Osteoblast (primary cell): ENCODE measurements around the gene DSP. TPM values are rescaled to one million over a fixed set of nuclear protein-coding genes. Genes with fewer than 3 reads are reported as not detected.

Experiments used
- DNase-seq: peaks from one replicate; pipeline ENCODE4 v3.0.0; 2011; ENCODE audit warnings: low spot score, mixed read lengths; ENCODE audit not compliant: insufficient read length; ENCODE audit errors: missing footprints
- H2AFZ ChIP-seq: 2 replicates; pipeline ENCODE4 v1.6.0; 2011; ENCODE audit warnings: mild to moderate bottlenecking, low read length
- H3K27ac ChIP-seq: 2 replicates; pipeline ENCODE4 v1.5.1; 2011; ENCODE audit warnings: mild to moderate bottlenecking, low read depth, low read length, moderate library complexity
- H3K27me3 ChIP-seq: 2 replicates; pipeline ENCODE4 v1.6.0; 2012; ENCODE audit warnings: mild to moderate bottlenecking, control low read depth, inconsistent platforms, low read length, moderate library complexity; ENCODE audit not compliant: insufficient read depth
- H3K36me3 ChIP-seq: 2 replicates; pipeline ENCODE4 v1.5.1; 2011; ENCODE audit warnings: mild to moderate bottlenecking, low read length, control low read depth, moderate library complexity; ENCODE audit not compliant: insufficient read depth
- H3K4me1 ChIP-seq: 2 replicates; pipeline ENCODE4 v1.5.1; 2011; ENCODE audit warnings: mild to moderate bottlenecking, low read length, control low read depth, moderate library complexity; ENCODE audit not compliant: insufficient read depth
- H3K4me2 ChIP-seq: 2 replicates; pipeline ENCODE4 v1.6.0; 2011; ENCODE audit warnings: mild to moderate bottlenecking, low read length; ENCODE audit not compliant: insufficient read depth
- H3K4me3 ChIP-seq: fragments of 200-600 bp; sonication (generic); 3 replicates; pipeline ENCODE4 v1.5.1; 2012; ENCODE audit warnings: mild to moderate bottlenecking, low read length, inconsistent platforms; ENCODE audit not compliant: insufficient read depth
- H3K79me2 ChIP-seq: 2 replicates; pipeline ENCODE4 v1.6.0; 2012; ENCODE audit warnings: mild to moderate bottlenecking, low read length, control low read depth, inconsistent platforms; ENCODE audit not compliant: insufficient read depth
- H3K9me3 ChIP-seq: 2 replicates; pipeline ENCODE4 v1.5.1; 2011; ENCODE audit warnings: low read depth, low read length, control low read depth
- H4K20me1 ChIP-seq: 2 replicates; pipeline ENCODE4 v1.6.0; 2012; ENCODE audit warnings: mild to moderate bottlenecking, low read length, control low read depth; ENCODE audit not compliant: insufficient read depth
- total RNA-seq: library from RNA; depleted of rRNA; stranded (reverse); fragments of >200 nt; gene quantifications from 2 replicates; pipeline ENCODE4 v1.2.3, GENCODE V29; 2012
- TF ChIP-seq, protein P1 (sequence below): IDR thresholded peaks from 2 replicates; pipeline ENCODE4 v1.5.1; 2011; ENCODE audit warnings: mild to moderate bottlenecking, low read depth, low read length, moderate library complexity; ENCODE audit errors: extremely low read depth

The DSP gene
- total RNA-seq, 1 donor, result 84.0 TPM

DNA sequence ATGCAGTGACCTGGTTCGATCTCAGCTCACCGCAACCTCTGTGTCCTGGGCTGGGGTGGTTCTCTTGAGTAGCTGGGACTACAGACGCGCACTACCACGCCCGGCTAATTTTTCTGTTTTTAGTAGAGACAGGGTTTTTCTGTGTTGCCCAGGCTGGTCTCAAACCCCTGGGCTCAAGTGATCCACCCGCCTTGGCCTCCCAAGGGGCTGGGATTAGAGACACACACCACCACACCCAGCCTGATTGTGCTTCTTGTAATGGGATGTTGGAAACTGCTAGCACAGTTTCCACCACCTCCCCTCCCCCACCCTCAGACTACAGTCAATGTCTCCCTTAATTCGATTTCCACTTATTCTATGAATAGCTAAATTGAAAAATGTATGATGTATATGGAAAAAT lies 22.6 kb upstream of the DSP start:
- Histone ChIP-seq H3K27ac (no peak overlapping the region), H3K4me3 (no peak overlapping the region), H3K36me3 (no peaks in the 10 kb centered on the region), H3K9me3 (no peaks in the 10 kb centered on the region), H3K27me3 (no peaks in the 10 kb centered on the region), H3K4me2 (no peak overlapping the region), H4K20me1 (no peaks in the 10 kb centered on the region), H2AFZ (no peak overlapping the region), H3K79me2 (no peaks in the 10 kb centered on the region), H3K4me1 (no peaks in the 10 kb centered on the region)
- DNase-seq, result no peak
- TF ChIP-seq, protein P1, sequence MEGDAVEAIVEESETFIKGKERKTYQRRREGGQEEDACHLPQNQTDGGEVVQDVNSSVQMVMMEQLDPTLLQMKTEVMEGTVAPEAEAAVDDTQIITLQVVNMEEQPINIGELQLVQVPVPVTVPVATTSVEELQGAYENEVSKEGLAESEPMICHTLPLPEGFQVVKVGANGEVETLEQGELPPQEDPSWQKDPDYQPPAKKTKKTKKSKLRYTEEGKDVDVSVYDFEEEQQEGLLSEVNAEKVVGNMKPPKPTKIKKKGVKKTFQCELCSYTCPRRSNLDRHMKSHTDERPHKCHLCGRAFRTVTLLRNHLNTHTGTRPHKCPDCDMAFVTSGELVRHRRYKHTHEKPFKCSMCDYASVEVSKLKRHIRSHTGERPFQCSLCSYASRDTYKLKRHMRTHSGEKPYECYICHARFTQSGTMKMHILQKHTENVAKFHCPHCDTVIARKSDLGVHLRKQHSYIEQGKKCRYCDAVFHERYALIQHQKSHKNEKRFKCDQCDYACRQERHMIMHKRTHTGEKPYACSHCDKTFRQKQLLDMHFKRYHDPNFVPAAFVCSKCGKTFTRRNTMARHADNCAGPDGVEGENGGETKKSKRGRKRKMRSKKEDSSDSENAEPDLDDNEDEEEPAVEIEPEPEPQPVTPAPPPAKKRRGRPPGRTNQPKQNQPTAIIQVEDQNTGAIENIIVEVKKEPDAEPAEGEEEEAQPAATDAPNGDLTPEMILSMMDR, result no peak

DNA sequence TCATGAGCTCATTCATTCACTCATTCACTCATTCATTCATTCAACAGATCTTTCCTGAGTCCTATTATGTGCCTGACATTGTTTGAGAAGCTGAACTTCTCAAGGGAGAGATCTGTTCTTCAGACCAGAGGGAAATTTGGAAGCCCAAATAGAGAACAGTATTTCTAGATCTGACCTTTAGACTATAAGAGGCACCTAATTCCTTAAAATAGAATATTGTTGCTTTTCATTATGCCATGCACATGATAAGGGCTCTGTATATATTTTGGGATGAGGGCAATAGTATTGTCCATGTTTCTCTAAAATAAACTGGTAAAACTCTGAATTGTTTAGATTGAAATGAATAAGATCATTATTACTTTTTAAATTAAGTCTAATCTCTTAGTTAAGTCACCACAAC lies 18.6 kb upstream of the DSP start:
- H3K27me3 ChIP-seq, result no peaks in the 10 kb centered on the region
- H3K27ac ChIP-seq, result no peak overlapping the region
- no peaks in the 10 kb centered on the region for H3K79me2 ChIP-seq
- no peak overlapping the region for H3K4me2 ChIP-seq
- H4K20me1 ChIP-seq, result no peaks in the 10 kb centered on the region
- H3K36me3 ChIP-seq, result no peaks in the 10 kb centered on the region
- no peak overlapping the region for H2AFZ ChIP-seq
- H3K9me3 ChIP-seq, result no peaks in the 10 kb centered on the region
- TF ChIP-seq, protein P1, result no peak
- H3K4me1 ChIP-seq, result peaks cover 10% of the 10 kb centered on the region
- no peak for DNase-seq
- no peak overlapping the region for H3K4me3 ChIP-seq

DNA sequence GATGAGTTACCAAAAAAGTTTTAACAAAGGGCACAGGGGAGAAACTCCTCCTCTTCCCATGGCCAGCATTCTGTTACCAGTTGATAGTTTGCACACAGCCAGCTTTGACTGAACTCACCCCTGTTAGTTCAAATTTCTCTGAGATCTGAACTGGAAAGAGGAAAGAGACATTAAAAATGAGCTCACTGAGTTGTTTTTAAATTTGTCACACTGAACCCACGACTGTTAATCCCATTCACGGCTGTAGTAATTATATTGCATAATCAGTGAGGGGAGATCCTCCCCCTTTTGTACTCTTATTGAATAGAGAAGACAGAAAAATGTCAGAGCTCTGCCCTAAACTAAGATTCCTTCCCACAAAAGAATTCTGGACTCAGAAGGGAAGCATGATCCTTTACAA lies 17.5 kb upstream of the DSP start:
- DNase-seq, result no peak
- no peaks in the 10 kb centered on the region for H3K79me2 ChIP-seq
- H3K4me1 ChIP-seq, result peaks cover 19% of the 10 kb centered on the region
- H3K27ac ChIP-seq, result no peak overlapping the region
- H3K4me3 ChIP-seq, result no peak overlapping the region
- H3K4me2 ChIP-seq, result no peak overlapping the region
- H3K27me3 ChIP-seq, result no peaks in the 10 kb centered on the region
- no peaks in the 10 kb centered on the region for H3K9me3 ChIP-seq
- no peak overlapping the region for H2AFZ ChIP-seq
- no peaks in the 10 kb centered on the region for H3K36me3 ChIP-seq
- TF ChIP-seq, protein P1, result no peak
- no peaks in the 10 kb centered on the region for H4K20me1 ChIP-seq

DNA sequence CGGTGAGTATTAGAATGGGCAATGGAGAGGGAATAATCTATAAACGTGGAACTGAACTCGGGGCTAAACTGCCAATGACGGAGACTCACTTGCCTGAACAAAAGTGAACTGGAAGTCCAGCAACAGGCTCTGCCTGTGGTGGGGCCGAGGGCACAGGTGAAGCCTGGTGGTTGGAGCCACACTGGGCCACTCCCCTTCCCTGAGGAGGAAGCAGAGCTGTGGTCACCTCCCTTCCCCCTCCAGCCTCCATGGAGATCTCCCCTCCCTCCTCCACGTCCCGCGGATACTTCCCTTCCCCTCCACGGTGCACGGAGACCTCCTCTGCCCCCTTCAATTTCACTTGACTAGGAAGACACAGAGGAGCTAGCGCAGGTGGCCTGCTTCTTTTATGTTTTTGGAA lies 14.7 kb upstream of the DSP start:
- Histone ChIP-seq H3K36me3 (no peaks in the 10 kb centered on the region), H3K79me2 (no peaks in the 10 kb centered on the region), H3K4me3 (no peak overlapping the region), H3K27me3 (no peaks in the 10 kb centered on the region), H3K9me3 (no peaks in the 10 kb centered on the region), H3K4me2 (no peak overlapping the region), H3K4me1 (peaks cover 31% of the 10 kb centered on the region), H3K27ac (no peak overlapping the region), H2AFZ (no peak overlapping the region), H4K20me1 (no peaks in the 10 kb centered on the region)
- TF ChIP-seq, protein P1, result no peak
- DNase-seq, result no peak
